Mucosa of gallbladder (tissue), 1 donor: ENCODE data around the gene PHTF2. TPM values are rescaled to one million over a fixed set of nuclear protein-coding genes. Genes with fewer than 3 reads are reported as not detected.
"Not testable (repeated sequence)": the region's sequence is repeated elsewhere in the genome, so short reads cannot be mapped to it uniquely, and the experiment has no call there.

ENCODE experiments used
- DNase-seq: peaks from one replicate; pipeline ENCODE4 v3.0.0-alpha.2; 2020; ENCODE audit warnings: low spot score
- total RNA-seq: library from RNA; stranded (reverse); gene quantifications from one replicate; pipeline ENCODE4 v1.2.1, GENCODE V29; 2021
- donor health status: DM: no; HTN: no; CAD: no.

The PHTF2 gene
- total RNA-seq, 1 donor from 2014 or later = 11.3 TPM

DNA sequence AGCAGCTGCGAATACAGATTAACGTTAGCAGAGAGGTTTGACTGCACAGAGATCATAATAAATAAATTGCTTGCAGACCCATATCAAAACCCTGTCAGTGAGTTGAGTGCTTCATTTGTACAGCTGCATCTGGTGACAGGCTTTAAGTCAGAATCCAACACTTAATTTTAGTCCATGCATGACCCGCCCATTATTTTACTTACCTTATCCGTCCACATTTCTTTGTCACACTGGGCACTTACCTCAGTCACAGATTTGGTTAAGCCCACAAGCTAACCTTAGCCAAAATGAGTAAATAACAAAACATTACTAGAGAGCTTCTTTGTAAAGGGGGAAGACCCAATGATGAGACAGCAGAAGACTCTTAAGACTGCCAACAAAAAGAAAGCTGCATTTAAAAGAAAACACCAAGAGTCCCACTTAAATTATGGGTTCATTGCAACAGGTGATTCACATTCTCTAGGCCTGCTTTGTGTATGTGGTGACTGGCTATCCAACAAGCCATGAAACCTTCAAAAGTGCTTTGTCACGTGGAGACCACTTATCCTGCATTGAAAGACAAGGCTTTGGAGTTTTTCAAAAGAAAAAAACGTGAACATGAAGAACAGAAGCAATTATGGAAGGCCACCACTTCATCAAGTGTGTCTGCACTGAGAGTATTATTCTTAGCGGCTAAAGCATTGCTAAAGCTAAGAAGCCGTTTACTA is 32.2 kb downstream of the PHTF2 start:
- no peak for DNase-seq

DNA sequence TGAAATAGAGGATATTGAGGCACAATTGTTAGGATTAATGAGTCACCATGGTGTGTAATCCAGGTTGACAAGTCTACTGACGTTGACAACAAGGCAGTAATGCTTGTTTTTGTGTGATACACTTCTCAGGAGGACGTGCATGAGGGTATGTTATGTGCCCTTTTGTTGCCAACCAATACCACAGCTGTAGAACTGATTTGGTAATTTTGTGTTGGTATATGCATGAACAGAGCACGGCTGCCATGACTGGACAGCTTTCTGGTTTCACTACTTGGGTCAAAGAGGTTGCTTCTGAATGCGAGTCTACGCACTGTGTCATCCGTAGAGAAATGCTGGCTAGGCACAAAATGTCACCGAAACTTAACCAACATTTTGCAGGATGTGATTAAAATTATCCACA is 32.9 kb downstream of the PHTF2 start:
- no peak for DNase-seq

DNA sequence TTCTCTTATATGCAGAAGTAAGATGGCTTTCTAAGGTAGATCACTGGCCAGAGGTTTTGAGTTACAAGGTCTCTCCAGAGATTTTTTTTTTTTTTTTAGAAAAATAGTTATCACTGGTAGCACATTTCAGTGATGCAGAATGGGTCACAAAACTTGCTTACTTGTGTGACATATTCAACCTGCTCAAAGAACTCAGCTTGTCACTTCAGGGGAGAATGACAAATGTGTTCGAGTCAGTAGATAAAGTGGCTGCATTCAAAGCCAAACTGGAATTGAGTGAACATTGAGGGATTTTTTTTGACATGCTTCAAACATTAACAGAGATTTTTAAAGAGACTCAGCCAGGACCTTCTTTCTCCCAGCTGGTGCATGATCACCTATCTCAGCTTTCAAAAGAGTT is 33.4 kb downstream of the PHTF2 start:
- DNase-seq = no peak

DNA sequence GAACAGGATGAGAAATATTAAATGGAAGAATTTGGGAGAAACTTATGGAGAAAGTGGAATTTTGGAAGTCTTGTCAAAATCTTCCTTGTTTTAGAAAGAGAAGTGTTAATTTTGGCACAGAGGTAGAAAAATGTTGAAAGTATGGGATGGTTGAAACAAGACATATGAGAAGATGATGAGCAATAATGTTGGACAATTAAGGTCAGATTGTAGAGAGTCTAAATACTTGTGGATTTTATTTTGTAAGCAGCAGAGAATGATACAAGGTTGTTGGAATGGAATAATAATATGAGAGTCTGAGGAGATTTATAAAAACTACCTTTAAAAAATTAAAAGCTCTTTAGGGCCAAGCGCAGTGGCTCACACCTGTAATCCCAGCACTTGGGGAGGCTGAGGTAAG is 34.6 kb downstream of the PHTF2 start:
- no peak for DNase-seq

DNA sequence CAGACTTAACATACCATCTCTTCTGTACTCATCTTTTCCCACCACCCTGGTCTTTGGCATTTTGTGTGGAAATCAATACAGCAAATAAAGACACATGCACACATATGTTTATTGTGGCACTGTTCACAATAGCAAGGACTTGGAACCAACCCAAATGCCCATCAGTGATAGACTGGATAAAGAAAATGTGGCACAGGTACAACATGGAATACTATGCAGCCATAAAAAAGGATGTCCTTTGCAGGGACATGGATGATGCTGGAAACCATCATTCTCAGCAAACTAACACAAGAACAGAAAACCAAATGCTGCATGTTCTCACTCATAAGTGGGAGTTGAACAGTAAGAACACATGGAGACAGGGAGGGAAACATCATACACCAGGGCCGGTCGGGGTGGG is 37.9 kb downstream of the PHTF2 start:
- not testable (repeated sequence) for DNase-seq

DNA sequence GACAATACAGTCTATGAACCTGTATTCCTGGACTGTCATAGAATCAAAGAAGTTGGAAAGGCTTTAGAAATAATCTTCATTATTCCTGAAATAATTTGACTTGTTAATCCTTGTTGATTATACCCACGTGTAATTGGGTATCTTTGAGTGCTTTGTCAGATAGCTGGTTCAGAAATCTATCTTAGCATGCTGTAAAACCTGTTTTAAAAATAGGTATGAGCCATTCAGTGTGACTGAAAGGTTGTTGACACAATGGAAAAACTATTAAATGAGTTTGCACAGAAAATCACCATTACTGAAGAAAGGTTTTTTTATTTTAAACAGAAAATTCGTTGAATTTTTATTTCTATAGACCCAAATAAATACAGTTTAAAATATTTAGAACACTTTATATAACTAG is 38.7 kb downstream of the PHTF2 start:
- no peak for DNase-seq

DNA sequence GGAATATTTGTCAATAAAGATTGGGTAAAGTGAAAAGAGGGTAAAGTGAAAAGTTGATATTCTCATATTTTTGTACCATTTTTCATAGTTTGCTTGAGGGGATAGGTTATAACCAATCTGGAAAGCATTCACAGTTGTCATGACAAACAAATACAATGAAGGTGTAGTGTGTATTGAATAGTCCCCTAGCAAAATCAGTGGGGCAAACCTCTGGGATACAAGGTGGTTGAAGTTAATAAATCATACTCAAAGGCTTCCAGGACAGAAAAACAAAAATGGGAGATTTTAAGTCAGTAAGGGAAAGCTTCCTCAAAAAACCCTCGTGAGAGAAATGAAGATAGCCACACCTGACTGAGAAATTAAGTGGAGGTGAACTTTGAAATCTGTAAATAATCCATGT is 39.4 kb downstream of the PHTF2 start:
- no peak for DNase-seq

DNA sequence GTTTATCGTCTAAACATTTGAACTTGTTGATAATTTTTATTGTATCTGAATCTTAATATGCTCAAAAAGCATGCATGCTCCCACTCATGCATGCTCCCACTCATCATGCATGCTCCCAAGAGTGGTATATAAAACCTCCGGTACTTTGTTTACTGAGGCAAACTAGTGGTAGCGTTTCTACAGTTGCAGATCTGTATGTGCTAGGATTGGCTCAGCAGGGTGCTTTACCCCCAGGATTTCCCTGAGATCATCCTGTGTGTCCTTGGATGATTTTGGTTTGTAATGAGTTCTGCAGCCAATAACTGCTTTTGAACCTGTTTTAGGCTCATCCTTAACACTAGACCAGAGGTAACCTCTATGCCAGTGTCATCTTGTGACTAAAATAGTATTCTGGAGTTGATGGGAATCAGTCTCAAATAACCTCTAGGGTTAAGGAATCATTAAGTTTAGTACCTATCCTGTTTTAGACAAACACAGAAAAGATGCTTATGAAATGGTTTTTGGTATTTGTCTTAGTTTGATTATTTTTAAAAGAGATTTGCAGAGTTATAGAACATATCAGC is 40.4 kb downstream of the PHTF2 start:
- no peak for DNase-seq

DNA sequence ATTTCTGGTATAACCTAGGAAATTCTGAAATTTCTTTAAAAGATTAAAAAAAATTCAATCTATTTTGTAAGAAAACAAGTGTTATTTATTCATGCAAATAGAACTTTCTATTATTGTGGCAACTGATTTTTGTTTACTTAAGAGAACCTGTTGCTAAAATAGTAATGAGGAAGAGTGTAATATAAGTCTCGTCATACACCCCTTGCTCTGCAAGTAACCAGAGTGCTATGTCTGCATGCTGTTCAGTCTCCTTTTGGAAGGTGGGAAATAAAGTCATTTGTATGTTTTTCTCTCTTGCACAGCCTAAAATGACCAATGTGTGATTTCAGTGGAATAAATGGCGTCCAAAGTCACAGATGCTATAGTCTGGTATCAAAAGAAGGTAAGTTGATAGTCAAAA is 41.3 kb downstream of the PHTF2 start:
- DNase-seq = no peak

DNA sequence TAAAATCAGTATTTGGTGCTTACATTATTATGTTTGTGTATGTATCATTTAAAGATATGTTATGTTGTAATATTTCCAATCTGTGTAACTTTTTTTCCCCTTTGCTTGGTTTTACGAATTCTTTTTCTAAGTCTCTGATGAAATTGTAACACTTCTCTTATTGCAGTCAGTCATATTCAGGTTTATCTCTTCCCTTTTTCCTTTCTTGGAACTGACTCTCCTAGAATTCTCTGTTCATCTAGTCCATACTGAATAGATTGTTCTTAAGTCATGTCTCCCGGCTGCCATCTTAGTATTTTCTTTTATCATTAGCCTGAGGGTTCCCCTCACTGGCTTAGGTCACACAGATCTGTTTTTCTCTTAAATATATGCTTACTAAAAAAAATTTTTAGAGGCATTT is 44.6 kb downstream of the PHTF2 start:
- no peak for DNase-seq

DNA sequence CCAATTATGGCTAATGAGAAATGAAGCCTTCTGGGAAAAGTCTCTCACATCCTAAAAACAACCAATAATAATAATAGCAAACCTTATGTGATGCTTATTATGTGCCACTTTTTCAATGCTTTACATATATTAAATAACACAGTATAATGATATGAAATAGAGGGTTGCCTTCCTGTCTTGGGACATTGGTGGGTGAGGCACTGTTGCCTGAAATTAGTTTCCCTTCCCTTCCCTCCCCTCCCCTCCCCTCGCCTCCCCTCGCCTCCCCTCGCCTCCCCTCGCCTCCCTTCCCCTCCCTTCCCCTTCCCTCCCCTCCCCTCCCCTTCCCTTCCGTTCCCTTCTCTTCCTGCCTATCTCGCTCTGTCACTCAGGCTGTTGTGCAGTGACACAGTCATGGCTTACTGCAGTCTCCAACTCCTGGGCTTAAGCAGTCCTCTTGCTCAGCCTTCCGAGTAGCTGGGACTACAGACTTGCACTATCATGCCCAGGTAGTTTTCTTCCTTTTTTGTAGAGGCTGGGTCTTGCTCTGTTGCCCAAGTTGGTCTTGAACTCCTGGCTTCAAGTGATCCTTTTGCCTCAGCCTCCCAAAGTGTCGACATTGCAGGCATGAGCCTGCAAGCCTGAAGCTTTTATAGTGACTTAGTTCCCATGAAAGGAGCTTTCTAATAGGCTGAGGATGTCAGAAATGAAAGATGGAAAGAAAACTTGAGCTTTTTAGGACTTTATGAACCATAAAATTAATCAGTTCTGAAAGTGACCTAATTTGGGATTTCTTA is 47.9 kb downstream of the PHTF2 start:
- DNase-seq = no peak

DNA sequence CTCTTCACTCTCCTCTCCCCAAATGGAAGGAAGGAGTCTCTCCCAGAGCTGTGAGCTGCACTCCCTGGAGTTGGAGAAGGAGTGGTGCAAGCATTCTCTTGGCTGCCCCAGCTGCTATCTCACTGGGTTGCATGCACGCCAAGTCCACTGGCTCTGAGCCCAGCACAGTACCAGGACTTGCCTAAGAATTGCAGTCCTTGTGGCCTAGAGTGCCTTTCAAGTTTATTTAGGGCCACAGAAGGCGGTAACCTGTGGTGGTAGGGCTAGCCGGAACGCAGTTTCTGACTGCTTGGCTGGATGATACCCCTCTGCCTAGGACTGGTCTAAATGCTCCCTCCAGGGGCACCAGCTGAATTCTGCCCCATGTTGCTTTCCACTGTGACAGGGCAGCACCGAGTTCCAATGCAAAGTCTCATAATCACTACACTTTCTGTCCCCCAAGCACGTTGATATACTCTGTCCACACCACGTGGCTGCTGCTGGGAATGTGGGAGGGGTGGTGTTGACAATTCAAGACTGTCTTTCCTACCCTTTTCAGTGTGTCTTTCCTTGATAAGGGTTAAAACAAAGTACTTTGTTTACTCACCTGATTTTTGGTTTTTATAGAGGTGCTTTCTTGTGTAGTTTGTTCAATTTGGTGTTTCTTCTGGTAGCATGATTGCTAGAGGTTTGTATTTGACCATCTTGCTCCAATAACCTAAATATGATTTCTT is 57.0 kb downstream of the PHTF2 start:
- no peak for DNase-seq

DNA sequence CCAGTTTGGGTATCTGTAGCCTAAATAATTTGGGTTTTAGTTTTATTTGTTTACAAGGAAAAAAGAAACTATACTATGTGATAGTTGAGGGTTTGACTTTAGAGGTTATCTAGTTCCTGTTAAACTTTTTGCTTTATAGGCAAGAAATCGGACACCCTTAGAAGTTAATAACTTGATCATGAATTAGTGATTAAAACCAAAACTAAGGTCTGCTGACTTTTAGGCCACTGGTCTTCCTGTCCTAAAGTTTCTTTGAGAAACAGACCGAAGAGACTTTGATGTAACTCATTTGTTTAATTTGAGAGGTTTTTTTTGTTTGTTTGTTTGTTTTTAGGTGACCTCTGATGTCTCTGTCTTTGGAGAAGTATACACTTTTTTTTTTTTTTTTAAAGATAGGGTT is 59.7 kb downstream of the PHTF2 start:
- DNase-seq = no peak

DNA sequence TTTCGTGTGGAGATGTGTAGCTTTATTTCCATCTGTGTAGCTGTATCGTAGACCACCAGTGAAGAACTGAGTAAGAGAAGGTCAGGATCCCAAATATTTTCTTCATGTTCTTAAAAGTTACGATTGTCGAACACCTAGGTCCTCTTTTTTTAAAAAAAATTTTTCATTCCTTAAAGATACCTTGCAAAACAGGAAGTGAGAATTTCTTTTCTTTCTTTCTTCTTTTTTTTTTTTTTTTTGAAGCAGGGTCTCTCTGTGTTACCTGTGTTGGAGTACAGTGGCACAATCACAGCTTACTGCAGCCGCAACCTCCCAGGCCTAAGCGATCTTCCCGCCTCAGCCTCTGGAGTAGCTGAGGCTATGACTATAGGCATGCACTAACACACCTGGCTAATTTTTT is 60.8 kb downstream of the PHTF2 start:
- no peak for DNase-seq

DNA sequence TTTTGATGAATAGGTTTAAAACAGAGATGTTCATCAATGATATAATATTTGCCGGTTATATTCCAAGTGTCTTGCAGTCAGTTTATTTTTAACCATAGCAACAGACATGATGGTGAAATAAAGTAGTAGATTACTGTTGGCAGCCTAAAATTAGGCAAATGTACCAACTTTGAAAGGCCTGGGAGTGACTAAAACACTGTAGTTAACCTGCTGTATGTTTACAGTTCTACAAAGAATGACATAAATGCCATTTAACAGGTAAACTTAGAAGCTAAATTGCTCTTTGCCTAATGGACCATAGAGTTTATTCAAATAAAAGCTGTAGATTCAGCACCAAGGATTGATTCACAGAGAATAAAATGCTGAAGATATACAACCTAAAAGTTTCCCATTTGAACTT is 64.1 kb downstream of the PHTF2 start:
- DNase-seq = no peak

DNA sequence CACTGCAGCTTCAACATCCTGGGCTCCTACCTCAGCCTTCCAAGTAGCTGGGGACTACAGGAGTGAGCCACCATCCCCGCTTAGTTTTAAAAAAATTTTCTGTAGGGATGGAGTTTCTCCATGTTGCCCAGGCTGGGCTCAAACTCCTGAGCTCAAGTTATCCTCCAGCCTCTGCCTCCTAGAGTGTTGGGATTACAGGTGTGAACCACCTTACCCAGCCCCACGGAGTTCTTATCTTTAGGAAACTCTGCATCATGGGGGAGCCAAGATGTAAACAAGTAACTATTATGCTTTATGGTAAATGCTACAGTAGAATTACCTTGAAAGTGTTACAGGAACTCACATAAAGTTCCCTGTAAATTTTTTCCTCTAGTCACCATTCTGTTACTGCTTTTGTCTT is 65.3 kb downstream of the PHTF2 start:
- DNase-seq = no peak

DNA sequence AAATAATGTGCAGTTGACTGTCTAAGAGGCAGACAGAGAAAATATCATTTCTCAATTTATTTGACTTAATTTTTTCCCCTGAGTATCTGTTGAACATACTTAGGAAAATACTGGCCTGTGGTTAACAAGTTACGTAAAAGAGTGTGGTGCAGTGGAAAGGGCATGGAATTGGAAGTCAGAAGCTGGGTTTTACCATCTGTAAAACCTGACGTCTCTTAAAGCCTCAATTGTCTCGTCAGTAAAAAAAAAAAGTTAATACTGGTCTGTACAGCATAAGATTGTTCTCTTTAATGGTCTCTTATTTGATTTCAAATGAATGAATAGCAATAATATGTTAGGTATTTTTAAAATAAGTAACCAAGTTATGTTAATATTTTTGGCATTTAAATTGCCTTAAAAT is 67.8 kb downstream of the PHTF2 start:
- DNase-seq = no peak

DNA sequence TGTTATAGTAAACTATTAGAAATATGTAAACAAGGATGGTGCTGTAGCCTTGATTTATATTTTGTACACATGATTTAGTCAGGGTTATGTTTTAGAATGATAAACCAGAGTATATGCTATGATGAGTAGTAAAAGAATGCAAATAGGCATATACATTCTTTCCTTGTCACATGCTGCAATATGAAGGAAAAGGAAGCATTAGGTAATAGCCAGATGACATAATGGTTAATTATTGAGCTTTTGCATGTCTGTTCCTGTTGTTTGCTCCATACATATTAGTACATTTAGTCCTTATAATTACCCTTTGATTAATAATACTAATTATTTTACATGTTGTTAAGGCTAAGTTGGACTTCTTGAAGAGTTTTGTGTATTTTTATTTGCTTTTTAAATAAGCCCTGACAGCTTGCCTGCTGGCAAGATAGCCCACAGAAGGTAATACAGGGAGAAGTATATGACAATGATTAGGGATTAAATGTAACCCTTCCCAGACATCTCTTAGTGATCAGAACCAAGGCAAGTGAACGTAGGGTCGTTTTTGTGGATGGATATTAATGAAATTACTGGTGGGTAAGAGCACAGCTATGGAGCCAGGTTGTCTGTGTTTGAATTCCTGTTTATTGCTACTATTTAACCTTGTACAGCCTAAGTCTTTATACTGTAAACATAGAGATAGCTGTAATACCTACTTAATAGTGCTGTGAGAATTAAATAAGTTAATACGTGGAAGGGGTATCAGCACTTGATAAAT is 68.4 kb downstream of the PHTF2 start:
- DNase-seq = no peak

DNA sequence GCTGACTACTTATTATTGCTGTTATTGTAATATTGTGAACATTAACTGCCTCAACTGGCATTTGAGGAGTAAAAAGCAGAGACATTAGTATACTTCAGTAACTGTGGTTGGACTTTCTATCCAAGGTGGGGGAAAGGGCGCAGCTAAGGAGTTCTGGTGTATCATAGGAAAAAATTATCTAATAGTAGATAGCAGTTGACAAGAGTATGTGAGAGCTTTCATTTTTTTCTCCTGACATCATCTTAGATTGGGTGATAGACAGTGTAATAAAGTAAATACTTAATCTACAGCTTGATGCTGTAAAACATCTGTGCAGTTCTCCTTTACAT is 68.9 kb downstream of the PHTF2 start:
- DNase-seq = no peak

DNA sequence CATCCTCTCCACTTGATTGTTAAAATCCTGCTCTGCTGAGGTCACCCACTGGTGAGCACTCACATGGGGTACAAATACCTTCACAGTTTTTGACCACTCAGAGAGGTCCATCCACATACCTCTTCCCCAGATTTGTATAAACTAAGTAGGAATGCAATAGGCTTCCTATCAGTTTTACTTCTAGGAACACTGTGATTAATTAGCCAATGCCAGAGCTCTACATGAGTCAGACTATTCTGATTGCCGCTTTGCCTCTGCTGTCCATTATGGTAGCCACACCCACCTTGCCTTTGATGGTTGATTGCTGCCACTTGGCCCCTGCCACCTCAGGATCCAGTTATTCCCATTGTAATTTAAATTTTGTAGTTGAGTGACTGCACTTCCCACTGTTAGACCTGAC is 73.7 kb downstream of the PHTF2 start:
- DNase-seq = not testable (repeated sequence)

DNA sequence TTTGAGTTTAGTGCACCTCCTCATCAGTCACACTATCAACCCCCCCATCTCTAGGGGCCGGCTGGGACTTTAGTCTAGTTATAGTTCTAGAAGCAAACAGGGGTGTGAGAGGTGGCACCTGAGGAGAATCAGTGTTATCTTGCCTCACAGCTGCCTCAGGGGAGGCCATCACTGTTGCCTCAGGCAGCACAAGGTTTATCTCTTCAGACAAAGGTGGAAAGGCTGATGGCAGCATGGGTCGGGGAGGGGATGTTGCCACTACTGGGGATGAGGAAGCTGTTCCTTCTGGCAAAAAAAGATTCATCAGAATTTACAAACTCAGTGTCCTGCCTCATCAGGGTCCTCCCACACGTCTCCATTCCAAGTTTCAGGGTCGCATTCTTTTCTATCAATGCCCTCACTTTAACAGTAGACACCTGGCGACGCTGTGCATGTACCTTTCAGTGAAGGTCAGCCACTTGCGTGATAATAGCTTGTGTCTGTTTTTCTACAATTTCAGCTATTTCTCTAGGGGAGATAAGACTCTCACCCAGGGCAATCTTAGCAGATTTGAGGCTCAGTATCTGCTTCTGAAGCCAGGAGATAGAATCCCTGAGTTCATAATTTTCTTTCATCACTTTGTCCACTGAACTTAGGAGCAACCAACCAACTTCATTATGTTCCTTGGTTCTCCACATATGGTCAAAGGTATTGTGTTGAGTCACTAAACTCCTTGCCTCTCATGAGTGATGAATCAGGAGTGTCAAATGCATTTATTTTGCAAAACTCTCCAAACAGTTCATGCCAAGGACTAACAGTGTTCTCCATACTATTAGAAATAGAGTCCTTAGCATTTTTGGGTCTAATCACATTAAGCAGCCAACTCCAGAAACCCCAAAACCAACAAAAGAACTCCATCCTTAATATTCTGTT is 75.1 kb downstream of the PHTF2 start:
- DNase-seq = not testable (repeated sequence)
